HEK293T (cell line): Measurements from ENCODE around the gene MYLK4.

ENCODE experiments used
- CTCF ChIA-PET: fragments of 350-600 bp; formaldehyde crosslinking; extraction: SDS; loops from one replicate; lab custom pipeline; 2021; ENCODE audit warnings: antibody characterized with exemption, inconsistent platforms; lab: Yijun Ruan, JAX
- POLR2A ChIA-PET: fragments of 350-600 bp; formaldehyde crosslinking; extraction: SDS; loops from one replicate; lab custom pipeline; 2020; ENCODE audit warnings: antibody characterized with exemption, inconsistent platforms; lab: Yijun Ruan, JAX
- DNase-seq: peaks from one replicate; pipeline ENCODE4 v3.0.0; 2012; ENCODE audit warnings: mixed read lengths; ENCODE audit errors: extremely low spot score
- ARNT ChIP-seq: fragments of 450-650 bp; IDR thresholded peaks from 2 replicates; pipeline ENCODE4 v1.6.1; 2017; ENCODE audit warnings: mild to moderate bottlenecking
- BHLHE40 ChIP-seq: fragments of 450-650 bp; IDR thresholded peaks from 2 replicates; pipeline ENCODE4 v1.6.1; 2016; ENCODE audit warnings: mild to moderate bottlenecking, moderate library complexity, borderline replicate concordance
- CTBP1 ChIP-seq: fragments of 450-650 bp; IDR thresholded peaks from 2 replicates; pipeline ENCODE4 v1.6.1; 2016; ENCODE audit warnings: borderline replicate concordance
- ELF4 ChIP-seq: fragments of 450-650 bp; IDR thresholded peaks from 2 replicates; pipeline ENCODE4 v1.6.1; 2017; ENCODE audit warnings: antibody characterized with exemption
- FOXA1 ChIP-seq: fragments of 450-650 bp; IDR thresholded peaks from 2 replicates; pipeline ENCODE4 v1.6.1; 2016; ENCODE audit warnings: mild to moderate bottlenecking
- FOXK2 ChIP-seq: fragments of 450-650 bp; IDR thresholded peaks from 2 replicates; pipeline ENCODE4 v1.6.1; 2016; ENCODE audit warnings: mild to moderate bottlenecking
- FOXM1 ChIP-seq: fragments of 450-650 bp; IDR thresholded peaks from 2 replicates; pipeline ENCODE4 v1.6.1; 2017; ENCODE audit warnings: mild to moderate bottlenecking, borderline replicate concordance
- HDGF ChIP-seq: fragments of 450-650 bp; IDR thresholded peaks from 2 replicates; pipeline ENCODE4 v1.6.1; 2017; ENCODE audit warnings: antibody characterized with exemption, borderline replicate concordance
- L3MBTL2 ChIP-seq: fragments of 450-650 bp; conservative IDR thresholded peaks from 2 replicates; pipeline ENCODE4 v1.6.1; 2016; ENCODE audit warnings: mild to moderate bottlenecking
- LEF1 ChIP-seq: fragments of 450-650 bp; IDR thresholded peaks from 2 replicates; pipeline ENCODE4 v1.6.1; 2017; ENCODE audit warnings: mild to moderate bottlenecking, borderline replicate concordance
- NFRKB ChIP-seq: fragments of 450-650 bp; IDR thresholded peaks from 2 replicates; pipeline ENCODE4 v1.6.1; 2016; ENCODE audit warnings: mild to moderate bottlenecking, moderate library complexity
- PKNOX1 ChIP-seq: fragments of 450-650 bp; IDR thresholded peaks from 2 replicates; pipeline ENCODE4 v1.6.1; 2016
- SP1 ChIP-seq: fragments of 450-650 bp; IDR thresholded peaks from 2 replicates; pipeline ENCODE4 v1.6.1; 2017
- SUZ12 ChIP-seq: fragments of 450-650 bp; IDR thresholded peaks from 2 replicates; pipeline ENCODE4 v1.6.1; 2016; ENCODE audit warnings: mild to moderate bottlenecking
- TARDBP ChIP-seq: fragments of 450-650 bp; IDR thresholded peaks from 2 replicates; pipeline ENCODE4 v1.6.1; 2016
- ZNF384 ChIP-seq: fragments of 450-650 bp; IDR thresholded peaks from 2 replicates; pipeline ENCODE4 v1.6.1; 2016

The MYLK4 gene

DNA sequence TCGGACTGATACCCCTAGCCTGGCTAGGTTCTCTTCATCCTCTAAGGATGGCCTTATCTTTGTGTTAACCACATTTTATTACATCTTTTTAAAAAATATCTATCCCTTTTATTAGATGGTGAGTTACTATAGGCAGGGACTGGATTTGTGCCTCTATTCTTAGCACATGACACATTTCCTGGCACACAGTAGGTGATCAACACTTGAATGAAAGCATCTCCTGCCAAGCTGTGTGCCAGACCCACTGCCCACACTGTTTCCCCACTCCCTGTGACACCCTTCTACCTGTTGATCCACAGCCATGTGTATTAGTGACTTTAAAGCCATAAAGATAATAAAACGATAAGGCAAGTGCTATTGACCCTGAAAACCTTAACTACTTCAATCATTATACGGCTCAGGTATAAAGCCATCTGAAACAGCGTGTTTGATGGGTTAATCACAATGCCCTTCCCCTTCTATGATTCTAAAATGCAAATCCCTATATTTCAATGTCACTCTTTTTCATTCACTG lies 73.6 kb downstream of the MYLK4 start:
- no peak for TF ChIP-seq HDGF
- TF ChIP-seq SP1: no peak
- no peak for TF ChIP-seq ELF4
- TF ChIP-seq LEF1: no peak
- no peak for TF ChIP-seq ARNT
- no peak for TF ChIP-seq ZNF384
- no peak for TF ChIP-seq BHLHE40
- TF ChIP-seq NFRKB: no peak
- no peak for DNase-seq
- ChIA-PET CTCF (no interaction called here), POLR2A (no interaction called here)

- TF ChIP-seq TARDBP: no peak
- no peak for TF ChIP-seq SP1
- TF ChIP-seq NFRKB: no peak
- TF ChIP-seq SUZ12: no peak
- TF ChIP-seq FOXK2: no peak
- no peak for TF ChIP-seq BHLHE40
- TF ChIP-seq PKNOX1: no peak
- no peak for TF ChIP-seq ZNF384
- no peak for TF ChIP-seq CTBP1
- TF ChIP-seq FOXM1: no peak
- TF ChIP-seq HDGF: no peak
- no peak for TF ChIP-seq LEF1
- no peak for TF ChIP-seq ARNT
- TF ChIP-seq L3MBTL2: no peak
- TF ChIP-seq FOXA1: no peak
- no peak for TF ChIP-seq ELF4
- no peak for DNase-seq
- ChIA-PET POLR2A (no interaction called here), CTCF (no interaction called here)
Measured at GRCh38 chr6:2676048-2676447, 74.7 kb downstream of the MYLK4 start.

DNA sequence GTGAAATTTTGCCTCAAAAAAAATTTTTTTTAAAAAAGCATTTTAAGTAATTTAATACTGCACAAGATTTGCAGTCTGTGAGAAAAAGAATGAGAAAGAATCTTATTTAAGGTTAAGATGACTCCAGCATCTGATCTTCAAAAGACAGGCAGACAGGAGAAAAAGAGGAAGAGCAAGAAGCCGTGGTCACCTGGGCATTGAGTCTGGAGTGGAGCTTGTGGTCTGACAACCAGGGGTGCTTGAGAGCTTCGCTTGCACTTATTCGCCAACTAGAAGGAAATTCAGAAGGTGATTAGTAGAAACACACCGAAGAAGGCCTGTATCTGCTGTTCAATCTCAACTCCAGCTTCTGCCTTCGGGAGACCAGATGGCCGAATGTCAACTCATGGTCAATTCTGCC lies 75.9 kb downstream of the MYLK4 start:
- POLR2A ChIA-PET: no interaction called here
- CTCF ChIA-PET: no interaction called here

GRCh38 chr6:2669067-2669700 lies 81.5 kb downstream of the MYLK4 start:
- CTCF ChIA-PET: no interaction called here
- DNase-seq: no peak
- POLR2A ChIA-PET: no interaction called here

More for the DNA sequence above, 75.9 kb downstream of the MYLK4 start:
- DNase-seq: no peak
- no peak for TF ChIP-seq CTBP1
- TF ChIP-seq BHLHE40: no peak
- TF ChIP-seq L3MBTL2: no peak
- TF ChIP-seq NFRKB: no peak
- no peak for TF ChIP-seq LEF1
- TF ChIP-seq FOXK2: no peak
- no peak for TF ChIP-seq ELF4
- TF ChIP-seq SP1: no peak
- TF ChIP-seq FOXM1: no peak
- no peak for TF ChIP-seq PKNOX1
- no peak for TF ChIP-seq HDGF
- no peak for TF ChIP-seq ZNF384

DNA sequence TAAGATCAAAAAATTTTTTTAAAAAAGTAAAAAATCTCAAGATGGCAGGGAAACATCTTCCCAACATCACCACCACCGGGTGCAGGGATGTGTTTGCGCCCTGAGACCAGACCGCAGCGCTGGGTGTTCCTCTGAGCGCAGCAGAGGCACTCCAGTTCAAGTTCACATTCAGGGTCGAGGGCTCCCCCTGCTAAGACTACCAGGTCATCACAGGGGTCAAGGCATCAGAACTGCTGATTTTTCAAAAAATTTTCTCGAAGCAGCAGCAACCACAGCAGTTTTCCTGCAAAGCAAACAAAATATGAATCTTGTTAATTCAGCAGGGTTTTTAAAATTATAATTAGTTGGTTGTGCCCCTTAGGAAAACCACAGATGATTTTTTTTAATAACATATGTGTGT lies 83.1 kb downstream of the MYLK4 start:
- ChIA-PET POLR2A (no interaction called here), CTCF (no interaction called here)
- no peak for DNase-seq
- TF ChIP-seq LEF1 (no peak), ZNF384 (no peak), FOXA1 (no peak), FOXK2 (no peak), TARDBP (no peak)

More at GRCh38 chr6:2669067-2669700, 81.5 kb downstream of the MYLK4 start:
- no peak for TF ChIP-seq PKNOX1
- TF ChIP-seq TARDBP: no peak
- no peak for TF ChIP-seq LEF1
- no peak for TF ChIP-seq BHLHE40
- no peak for TF ChIP-seq FOXM1
- TF ChIP-seq FOXA1: no peak
- no peak for TF ChIP-seq CTBP1
- TF ChIP-seq FOXK2: no peak
- TF ChIP-seq SP1: no peak
- TF ChIP-seq ARNT: no peak
- TF ChIP-seq ZNF384: no peak
- TF ChIP-seq ELF4: no peak
- no peak for TF ChIP-seq HDGF
- TF ChIP-seq NFRKB: no peak
- no peak for TF ChIP-seq SUZ12
- no peak for TF ChIP-seq L3MBTL2

DNA sequence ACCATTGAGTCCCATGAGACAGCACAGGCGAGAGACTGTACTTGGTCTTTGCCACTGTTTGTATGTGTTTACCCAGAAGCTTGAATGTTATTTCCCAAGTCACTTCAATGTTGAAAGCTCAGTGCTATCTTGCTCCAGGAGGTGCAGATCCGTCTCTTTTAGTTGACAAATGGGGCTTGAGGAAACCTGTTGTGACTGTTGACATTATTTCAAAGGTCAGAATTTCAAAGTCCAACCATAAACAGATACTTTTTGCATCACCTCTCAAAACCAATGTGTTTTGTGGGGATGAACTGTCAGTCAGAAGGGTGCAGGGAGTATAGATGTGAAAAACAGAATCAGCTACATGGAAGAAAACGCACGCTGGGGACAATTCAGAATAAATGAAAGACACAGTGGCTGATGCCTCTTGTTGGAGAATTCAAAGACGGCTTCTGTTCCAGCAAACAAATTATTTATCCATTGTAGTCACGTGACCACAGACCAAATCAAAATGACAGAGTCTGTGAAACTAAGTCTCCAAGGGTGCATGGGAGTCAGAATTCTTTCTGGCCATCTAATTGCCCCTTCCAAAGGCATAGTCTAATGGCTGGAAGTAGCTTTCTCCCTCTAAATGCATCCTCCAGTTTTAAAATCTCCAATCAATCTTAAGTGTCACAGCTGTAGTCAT lies 83.7 kb downstream of the MYLK4 start:
- ChIA-PET POLR2A (no interaction called here), CTCF (interaction anchor here (0.6 kb wide), 1 partner anchor 66 kb away, joined by 6 read pairs; no protein-coding TSS in a partner anchor)
- DNase-seq: no peak
- TF ChIP-seq TARDBP: no peak
- TF ChIP-seq LEF1: no peak
- no peak for TF ChIP-seq FOXM1
- TF ChIP-seq ZNF384: no peak
- no peak for TF ChIP-seq NFRKB
- no peak for TF ChIP-seq L3MBTL2
- TF ChIP-seq ELF4: no peak
- no peak for TF ChIP-seq SP1
- no peak for TF ChIP-seq BHLHE40
- no peak for TF ChIP-seq FOXA1
- TF ChIP-seq HDGF: no peak
- no peak for TF ChIP-seq PKNOX1
- TF ChIP-seq FOXK2: no peak
- TF ChIP-seq ARNT: no peak
- no peak for TF ChIP-seq CTBP1
- no peak for TF ChIP-seq SUZ12
